ENCODE data around the gene GDF15.

GRCh38 chr19:18418029-18418482 lies 32.1 kb downstream of the GDF15 start:
- TF ChIP-seq, protein P1, sequence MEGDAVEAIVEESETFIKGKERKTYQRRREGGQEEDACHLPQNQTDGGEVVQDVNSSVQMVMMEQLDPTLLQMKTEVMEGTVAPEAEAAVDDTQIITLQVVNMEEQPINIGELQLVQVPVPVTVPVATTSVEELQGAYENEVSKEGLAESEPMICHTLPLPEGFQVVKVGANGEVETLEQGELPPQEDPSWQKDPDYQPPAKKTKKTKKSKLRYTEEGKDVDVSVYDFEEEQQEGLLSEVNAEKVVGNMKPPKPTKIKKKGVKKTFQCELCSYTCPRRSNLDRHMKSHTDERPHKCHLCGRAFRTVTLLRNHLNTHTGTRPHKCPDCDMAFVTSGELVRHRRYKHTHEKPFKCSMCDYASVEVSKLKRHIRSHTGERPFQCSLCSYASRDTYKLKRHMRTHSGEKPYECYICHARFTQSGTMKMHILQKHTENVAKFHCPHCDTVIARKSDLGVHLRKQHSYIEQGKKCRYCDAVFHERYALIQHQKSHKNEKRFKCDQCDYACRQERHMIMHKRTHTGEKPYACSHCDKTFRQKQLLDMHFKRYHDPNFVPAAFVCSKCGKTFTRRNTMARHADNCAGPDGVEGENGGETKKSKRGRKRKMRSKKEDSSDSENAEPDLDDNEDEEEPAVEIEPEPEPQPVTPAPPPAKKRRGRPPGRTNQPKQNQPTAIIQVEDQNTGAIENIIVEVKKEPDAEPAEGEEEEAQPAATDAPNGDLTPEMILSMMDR (conservative IDR thresholded peaks at IDR 0.05) = no peak
- TF ChIP-seq ZFX (IDR thresholded peaks at IDR 0.05) = no peak
